Astrocyte (in vitro differentiated cells and primary cell): Measurements from ENCODE around the gene EXOC4.

Experiments
- CTCF ChIP-seq: IDR thresholded peaks from 2 replicates; pipeline ENCODE4 v1.5.1; 2011; ENCODE audit warnings: low read depth, mild to moderate bottlenecking, inconsistent platforms, low read length, moderate library complexity; ENCODE audit not compliant: insufficient read depth
- EZH2 ChIP-seq: IDR thresholded peaks from 2 replicates; pipeline ENCODE4 v1.6.1; 2012; ENCODE audit warnings: mild to moderate bottlenecking, low read length, inconsistent platforms; ENCODE audit not compliant: insufficient read depth

DNA sequence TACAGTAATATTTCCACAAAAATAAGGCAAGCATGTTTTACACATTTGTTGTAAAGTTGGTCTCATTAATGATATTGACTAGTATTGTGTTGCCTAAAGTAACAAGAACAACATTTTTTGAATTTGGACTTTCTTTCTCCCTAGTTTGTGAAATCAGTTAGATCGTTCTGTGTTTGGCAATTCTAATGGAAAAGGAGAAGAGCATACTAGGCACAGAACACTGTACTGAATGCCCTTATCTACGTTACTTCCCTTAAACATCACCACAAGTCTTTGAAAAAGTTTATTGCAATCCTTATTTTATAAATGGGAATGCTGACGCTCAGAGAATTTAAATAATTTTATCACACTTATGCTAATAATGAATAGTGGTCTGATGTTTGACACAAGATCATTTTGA, 372.2 kb downstream of the EXOC4 start:
- TF ChIP-seq CTCF = no peak
- no peak for TF ChIP-seq EZH2
